Posterior cingulate gyrus (tissue), 11 donors: ENCODE data around the gene CDC42BPG.
A peak's percentile ranks its signal among the peaks of the same experiment; 100 is the strongest.
"Not testable (repeated sequence)": the region's sequence is repeated elsewhere in the genome, so short reads cannot be mapped to it uniquely, and the experiment has no call there.

ENCODE experiments used
- DNase-seq, 10 donors: peaks; one replicate each; pipeline versions ENCODE4 v3.0.0 to v3.0.0-alpha.2; 2020 to 2021; ENCODE audit warnings: mixed read lengths in 3 of 10
- intact Hi-C: fragments of 100-400 bp; cut with DNase I; formaldehyde crosslinking; loops from one replicate; pipeline ENCODE4 v1.15.1; 2023

The CDC42BPG gene

DNA sequence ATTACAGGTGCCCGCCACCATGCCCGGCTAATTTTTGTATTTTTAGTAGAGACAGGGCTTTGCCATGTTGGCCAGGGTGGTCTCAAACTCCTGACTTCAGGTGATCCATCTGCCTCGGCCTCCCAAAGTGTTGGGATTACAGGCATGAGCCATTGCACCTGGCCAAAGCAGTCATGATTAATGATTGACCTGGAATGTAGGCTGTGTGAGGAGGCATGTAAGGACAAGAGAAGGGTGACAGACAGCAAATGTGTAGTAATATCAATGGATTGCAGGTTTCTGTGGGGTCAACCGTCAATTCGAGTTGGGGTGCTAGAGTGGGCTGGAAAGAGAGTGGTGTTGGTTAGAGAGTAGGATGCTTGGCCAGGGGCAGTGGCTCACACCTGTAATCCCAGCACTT is 29.0 kb downstream of the CDC42BPG start:
- DNase-seq, intact Hi-C loops: not testable (repeated sequence)

- intact Hi-C loops: no loop called here
- no peak for DNase-seq
Observed at GRCh38 chr11:64814712-64815187, 29.7 kb downstream of the CDC42BPG start.

GRCh38 chr11:64813826-64814225 is 30.6 kb downstream of the CDC42BPG start:
- DNase-seq: no peak
- intact Hi-C loops: no loop called here

DNA sequence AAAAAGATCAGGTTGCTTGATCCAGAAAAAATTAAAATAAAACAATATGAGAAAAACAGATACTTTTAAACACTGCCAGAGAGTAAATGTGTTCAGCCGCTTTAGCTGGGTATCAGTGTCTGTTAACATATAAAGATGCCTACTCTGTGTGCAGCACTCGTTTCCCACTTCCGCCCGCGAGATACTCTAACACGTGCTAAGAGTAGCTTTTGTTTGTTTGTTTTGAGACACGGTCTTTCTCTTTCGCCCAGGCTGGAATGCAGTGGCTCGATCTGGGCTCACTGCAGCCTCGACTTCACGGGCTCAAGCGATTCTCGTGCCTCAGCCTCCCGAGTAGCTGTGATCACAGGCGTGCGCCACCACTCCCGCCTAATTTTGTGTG is 33.6 kb downstream of the CDC42BPG start:
- peak in 1 of 10 donors; percentile 26 for DNase-seq

DNA sequence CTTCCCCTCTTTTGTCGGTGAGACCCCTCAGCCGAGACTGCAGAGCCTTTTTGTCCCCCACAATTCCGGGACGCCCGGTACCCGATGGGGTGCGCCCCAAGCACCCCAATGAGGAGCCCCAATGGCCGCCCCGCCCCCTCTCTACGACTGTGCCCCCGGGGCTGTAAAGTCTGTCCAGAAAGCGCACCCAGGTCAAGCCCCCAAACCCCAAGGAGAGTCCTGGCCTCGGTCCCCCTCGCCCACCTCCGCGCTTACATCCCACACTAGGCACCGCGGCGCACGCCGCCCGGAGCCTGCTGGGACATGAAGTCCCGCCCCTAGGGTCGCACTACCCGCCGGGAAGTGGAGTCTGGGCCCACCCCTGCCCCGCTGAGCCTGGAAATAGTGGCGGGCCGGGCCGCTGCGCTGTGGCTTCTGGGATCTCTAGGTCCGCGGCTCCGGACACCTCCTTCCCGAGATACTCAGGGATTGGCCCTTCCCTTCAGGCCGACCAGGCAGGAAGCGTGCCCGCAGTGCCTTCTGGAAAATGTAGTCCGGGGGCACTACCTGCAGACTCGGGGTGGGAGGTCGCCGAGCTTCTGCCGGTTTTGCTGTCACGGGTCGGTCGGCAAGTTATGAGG is 34.1 kb downstream of the CDC42BPG start, which contains the start of gene MEN1:
TSS of gene MEN1 (minus strand) at position 281 of the 620 bp plus-strand sequence. CDS start 442 bp downstream, outside the sequence.
- peak; percentile 94 to 99 (median 98) for DNase-seq
- intact Hi-C loops: no loop called here

More for the DNA sequence above, 33.6 kb downstream of the CDC42BPG start:
- intact Hi-C loops: no loop called here

DNA sequence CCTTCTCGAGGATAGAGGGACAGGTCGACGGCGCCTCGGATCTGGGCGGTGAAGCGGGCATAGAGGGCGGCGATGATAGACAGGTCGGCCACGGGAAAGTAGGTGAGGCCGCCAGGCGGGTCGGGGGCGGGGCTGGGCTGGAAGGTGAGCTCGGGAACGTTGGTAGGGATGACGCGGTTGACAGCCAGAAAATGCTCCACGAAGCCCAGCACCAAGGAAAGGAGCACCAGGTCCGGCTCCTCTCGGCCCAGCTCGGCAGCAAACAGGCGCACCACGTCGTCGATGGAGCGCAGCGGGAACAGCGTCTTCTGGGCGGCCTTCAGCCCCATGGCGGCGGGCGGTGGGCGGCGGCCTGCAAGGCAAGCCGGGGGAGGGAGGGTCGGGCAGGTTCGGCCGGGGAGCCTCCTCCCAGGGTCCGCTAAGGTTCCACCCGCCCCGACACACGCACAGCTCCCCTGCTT is 34.6 kb downstream of the CDC42BPG start:
- no peak for DNase-seq
- intact Hi-C loops: no loop called here

DNA sequence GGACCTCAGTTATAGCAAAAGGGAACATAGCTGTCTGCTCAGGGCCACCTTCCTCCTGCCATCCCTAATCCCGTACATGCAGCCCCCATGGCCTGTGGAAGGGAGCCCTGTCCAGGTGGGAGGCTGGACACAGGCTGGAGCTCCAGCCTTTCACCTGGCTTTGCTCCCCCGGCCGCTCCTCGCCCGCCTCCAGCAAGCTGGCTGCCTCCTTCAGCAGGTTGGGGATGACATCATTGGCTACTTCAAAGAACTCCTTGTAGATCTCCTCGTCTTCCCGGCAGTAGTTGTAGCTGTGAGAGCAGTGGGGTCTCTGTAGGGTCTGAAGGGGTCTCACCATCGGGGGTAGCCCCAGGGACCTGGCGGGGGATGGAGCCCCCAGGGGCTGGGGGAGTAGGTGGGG is 39.0 kb downstream of the CDC42BPG start:
- intact Hi-C loops: no loop called here
- DNase-seq: peak in 1 of 10 donors; percentile 10

- intact Hi-C loops: no loop called here
- DNase-seq: peak in 1 of 10 donors; percentile 81
Observed at GRCh38 chr11:64804346-64805210, 39.9 kb downstream of the CDC42BPG start.

GRCh38 chr11:64803846-64804345 is 40.6 kb downstream of the CDC42BPG start:
- no peak for DNase-seq
- intact Hi-C loops: no loop called here

DNA sequence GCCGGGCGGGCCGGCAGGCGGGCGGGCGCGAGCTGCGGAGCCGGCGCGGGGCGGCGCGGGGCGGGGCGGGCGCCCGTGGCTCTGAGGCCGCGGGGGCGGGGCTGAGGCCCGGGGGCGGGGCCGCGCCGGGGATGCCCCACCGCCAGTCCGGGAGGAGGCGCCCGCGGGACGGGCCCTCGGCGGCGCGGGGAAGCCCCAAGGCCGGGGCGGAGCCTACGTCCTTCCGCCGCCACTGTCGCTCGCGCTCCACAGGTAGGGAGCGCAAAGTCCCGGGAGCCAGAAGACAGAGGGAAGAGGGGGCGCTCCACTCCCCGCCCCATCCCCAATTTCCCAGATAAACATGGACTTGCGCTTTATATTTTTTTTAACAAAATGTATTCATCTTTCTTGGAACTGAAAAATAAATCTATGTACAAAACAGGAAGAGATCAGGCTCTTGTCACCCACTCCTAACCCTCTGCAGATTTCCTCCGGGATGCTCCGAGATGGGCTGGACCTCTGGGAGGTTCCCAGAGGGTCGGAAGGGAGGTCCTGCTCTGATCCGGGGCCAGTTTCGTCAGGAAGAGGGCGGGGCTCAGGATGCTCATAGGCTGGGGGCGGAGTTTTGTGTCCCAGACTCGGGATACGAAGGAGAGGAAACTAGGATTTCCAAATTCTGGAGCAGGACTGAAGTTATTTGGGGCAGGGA is 41.2 kb downstream of the CDC42BPG start, which contains the start of gene MAP4K2:
TSS of gene MAP4K2 (minus strand) at position 57 of the 688 bp plus-strand sequence. CDS start 65 bp downstream, outside the sequence.
- DNase-seq: peak; percentile 67 to 98 (median 81)
- intact Hi-C loops: no loop called here

DNA sequence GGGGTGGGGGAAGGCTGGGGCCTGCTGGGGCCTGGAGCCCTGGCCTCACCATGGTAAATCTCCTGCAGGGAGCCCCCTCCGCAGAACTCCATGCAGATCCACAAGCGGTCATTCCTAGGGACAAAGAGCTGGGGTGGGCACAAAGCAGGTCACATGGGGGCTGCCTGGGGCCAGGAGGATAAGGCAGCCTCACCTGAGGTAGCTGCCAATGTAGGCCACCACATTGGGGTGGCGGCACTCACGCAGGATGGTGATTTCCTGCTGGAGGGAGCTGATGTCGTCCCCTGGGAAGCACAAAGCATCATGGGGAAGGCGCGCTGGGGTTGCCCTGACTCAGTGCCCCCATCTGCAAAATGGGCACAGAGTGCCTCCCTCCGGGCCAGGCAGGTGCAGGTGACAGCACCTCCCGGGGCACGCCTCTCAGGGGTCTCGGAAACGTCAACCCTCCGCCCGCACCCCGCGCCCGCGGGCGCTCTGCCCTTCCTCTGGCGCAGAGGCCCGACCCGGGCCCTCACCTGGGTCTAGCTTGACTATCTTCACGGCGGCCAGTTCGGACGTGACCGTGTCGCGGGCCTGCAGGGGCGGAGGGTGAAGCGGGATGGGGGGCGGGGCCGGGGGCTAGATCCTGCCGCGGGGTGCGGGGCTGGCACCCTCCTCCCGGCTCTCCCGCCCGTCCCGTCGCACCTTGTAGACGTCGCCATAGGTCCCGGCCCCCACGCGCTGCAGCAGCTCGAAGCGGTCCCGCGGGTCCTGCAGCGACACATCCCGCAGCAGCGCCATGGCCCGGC is 41.9 kb downstream of the CDC42BPG start:
- intact Hi-C loops: no loop called here
- DNase-seq: peak in 2 of 10 donors; percentile 22 to 83

DNA sequence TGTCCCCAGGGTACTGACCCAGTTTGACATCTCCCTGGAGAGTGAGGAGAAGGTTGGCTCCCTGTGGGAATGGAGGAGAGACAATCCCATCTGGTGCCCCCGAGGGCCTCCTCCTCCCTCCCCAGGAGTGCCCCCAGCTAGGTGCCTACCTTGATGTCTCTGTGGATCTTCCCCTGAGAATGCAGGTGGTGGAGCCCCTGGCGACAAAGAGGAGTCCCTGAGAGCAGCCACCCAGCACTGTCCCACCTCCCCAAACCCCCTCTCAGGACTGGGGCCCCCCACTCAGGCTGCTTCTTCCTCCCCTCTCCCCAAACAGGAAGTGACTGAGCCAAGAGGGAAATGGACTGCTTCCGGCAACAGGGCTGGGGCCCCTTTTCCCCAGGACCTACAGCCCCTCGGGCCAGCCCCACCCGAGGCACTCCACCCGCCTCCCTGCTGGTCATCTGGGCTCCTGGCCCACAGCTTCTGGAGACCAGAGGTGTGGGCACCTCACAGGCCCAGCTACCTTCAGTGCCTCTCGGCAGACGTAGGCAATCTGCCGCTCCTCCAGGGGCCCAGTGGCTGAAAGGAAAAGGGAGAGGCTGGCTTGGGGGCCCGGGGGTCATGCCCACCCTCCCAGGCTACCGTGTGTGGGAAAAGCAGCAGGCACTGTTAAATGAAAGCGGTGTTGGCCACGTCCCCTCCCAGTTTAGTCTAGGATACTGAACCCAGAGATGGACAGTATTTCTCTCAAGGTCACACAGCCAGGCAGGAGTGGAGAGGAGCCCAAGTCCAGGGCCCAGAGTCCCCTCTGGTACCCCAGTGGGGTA is 42.7 kb downstream of the CDC42BPG start:
- intact Hi-C loops: no loop called here
- peak in 1 of 10 donors; percentile 70 for DNase-seq

DNA sequence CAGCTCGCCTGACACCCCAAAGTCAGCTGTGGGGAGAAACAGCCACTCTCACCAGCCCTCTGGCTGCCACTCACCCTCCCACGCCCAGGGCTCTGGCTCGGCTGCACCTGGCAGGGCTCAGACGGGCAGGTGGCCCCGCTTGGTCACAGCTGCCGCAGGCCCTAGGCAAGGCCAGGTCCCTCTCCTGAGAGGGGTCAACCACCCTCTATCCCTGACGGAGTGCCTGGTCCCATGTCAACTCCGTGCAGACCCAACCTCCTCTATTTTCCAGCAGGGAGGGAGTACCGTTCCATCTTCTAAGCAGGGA is 43.3 kb downstream of the CDC42BPG start:
- peak in 2 of 10 donors; percentile 58 to 59 for DNase-seq
- intact Hi-C loops: no loop called here

DNA sequence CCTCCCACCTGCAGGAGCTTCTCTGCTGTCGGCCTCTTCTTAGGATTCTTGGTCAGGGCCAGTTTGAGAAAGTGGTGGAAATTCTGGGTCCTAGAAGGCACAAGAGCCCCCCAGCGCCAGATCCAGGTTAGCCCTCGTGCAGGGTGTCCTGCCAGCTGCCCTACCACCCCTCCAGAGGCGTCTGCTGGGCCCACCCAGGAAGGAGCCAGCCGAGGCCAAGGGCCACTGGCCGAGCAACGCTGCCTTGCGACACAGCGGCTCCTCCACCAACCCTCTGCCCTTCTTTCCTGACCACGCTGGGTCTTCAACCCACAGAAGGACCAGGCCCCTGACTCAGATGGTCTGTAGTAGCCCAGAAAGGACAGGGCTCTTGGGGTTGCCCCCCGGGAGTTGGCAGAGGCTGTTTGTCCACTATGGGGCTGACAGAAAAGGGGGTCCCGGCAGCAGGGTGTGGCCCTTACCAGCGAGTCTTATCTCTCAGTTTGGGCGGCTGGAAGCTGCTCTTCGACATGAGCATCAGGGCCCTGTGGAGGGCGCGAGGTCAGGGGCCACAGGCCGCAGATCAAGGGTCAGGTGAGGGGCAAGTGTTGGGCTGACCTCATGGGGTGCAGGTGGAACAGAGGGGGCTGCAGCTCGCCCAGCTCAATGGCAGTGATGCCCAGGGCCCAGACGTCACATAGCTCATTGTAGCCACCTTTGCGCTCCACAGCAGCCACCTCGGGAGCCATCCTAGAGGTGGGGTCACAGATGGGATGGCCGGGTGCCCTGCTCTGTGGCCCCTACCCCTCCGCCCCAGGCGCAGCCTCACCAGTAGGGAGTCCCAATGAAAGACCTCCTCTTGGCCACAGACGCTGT is 43.9 kb downstream of the CDC42BPG start:
- intact Hi-C loops: no loop called here
- peak in 2 of 10 donors; percentile 56 to 68 for DNase-seq

DNA sequence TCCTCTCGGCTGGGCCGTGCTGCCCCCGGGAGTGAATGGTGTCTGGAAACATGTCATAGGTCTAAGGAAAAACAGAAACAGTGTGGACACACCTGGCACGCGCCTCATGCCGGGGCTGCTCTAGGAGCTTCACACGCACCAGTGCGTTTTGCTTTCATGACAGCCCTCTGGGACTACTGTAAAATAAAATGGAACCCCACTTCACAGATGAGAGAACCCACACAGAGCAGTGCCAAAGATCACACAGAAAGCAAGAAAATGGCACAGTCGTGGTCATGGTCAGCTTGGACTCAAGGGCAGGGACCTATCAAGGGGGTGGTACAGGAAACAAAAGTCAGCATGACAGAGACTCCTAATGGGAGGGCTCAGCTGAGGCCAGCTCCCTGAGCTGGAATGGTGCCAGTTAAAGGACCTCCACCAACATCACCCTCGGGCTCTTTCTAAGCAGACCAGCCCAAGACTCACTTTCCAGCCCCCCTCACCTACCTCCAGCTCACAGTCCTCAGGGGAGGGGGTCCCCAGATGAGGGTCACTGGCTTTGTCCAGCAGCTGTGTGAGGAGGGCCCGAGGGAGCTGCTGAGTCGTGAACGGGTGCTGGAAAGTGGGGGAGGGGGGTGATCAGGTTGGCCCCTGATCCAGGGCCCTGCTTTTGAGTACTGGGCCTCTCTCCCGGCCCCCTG is 44.7 kb downstream of the CDC42BPG start:
- intact Hi-C loops: no loop called here
- peak in 2 of 10 donors; percentile 24 to 42 for DNase-seq

DNA sequence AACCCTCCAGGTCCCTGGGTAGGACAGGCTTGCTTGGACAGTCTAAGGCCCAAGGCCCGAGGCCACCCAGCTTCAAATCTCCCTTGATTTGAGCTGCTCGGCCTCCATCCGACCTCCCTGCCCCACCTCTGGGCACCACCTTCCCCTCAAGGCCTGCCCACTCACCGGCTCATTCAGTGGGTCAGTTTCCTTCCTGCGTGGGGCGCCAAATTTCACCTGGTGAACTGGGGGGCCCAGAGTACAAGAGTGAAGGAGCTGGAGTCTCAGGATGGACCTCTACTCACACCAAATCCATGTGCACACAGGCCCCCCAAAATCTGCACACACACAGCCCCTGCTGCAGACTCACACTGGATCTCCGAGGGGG is 45.2 kb downstream of the CDC42BPG start:
- intact Hi-C loops: no loop called here
- DNase-seq: peak in 3 of 10 donors; percentile 13 to 52 (median 40)

DNA sequence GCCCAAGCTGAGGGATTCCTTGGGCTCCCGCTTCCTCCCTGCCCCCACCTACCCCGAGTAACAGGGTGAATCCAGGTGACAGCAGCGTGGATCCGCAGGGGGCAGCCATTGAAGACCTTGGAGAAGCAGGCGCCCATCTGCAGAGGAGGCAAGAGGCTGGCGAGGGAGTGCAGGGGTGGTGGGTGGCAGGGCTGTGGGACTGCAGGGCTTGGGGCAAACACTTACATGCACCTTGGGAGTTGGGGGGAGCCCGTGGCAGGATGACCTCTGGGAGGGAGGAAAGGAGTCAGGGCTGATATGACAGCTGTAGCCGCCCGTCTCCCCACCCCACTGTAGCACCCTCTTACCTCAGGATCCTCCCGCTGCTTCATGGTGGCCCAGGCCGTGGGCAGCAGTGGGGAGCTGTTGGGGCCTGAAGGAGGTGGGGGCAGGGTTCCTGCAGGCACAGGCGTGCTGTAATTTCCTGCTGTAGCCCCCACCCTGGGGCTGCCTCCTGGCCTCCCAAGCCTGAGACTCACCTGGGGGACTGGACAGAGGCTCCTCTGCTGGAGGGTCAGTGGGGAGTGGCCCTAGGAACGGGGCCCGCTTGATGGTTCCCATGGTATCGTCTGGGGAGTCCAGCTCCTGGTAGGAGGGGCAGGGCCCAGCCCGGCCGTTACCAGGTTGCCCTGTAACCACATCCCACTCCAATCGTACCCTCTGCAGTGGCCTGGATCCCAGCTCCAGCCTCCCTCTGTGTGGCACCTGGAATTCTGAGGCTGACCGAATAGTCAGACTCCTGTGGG is 47.5 kb downstream of the CDC42BPG start:
- DNase-seq: peak in 5 of 10 donors; percentile 4 to 82 (median 57)
- intact Hi-C loops: no loop called here
